ENCODE measurements around the gene C22orf23.
"Not testable (repeated sequence)": the region's sequence is repeated elsewhere in the genome, so short reads cannot be mapped to it uniquely, and the experiment has no call there.

Gene C22orf23

GRCh38 chr22:37976547-37976946 lies 23.1 kb upstream of the C22orf23 start:
- Histone ChIP-seq H3K36me3 (ENCODE audit: low read length) (no peaks in the 10 kb centered on the region), H3K4me3 (ENCODE audit: insufficient read depth, low read length, poor library complexity, severe bottlenecking) (no peak overlapping the region), H3F3A (ENCODE audit: insufficient read depth) (no peaks in the 10 kb centered on the region), H3K27ac (ENCODE audit: low read depth, low read length) (no peak overlapping the region), H4K20me1 (ENCODE audit: low read depth, low read length) (no peaks in the 10 kb centered on the region), H3K4me2 (ENCODE audit: low read depth, low read length, poor library complexity, severe bottlenecking) (no peak overlapping the region), H3K9me2 (replicated peaks; ENCODE audit: insufficient read depth, low read length) (no peaks in the 10 kb centered on the region), H2AFZ (ENCODE audit: low read depth, low read length, severe bottlenecking) (no peak overlapping the region), H3K9ac (ENCODE audit: low read length) (no peak overlapping the region), H3K27me3 (ENCODE audit: low read length) (no peaks in the 10 kb centered on the region), H3K9me3 (ENCODE audit: insufficient read depth, low read length) (no peaks in the 10 kb centered on the region), H3K79me2 (ENCODE audit: insufficient read depth, low read length) (no peaks in the 10 kb centered on the region)
- no peak for TF ChIP-seq EZH2phosphoT487 (conservative IDR thresholded peaks at IDR 0.05; ENCODE audit: low read length)
- TF ChIP-seq CTCF (IDR thresholded peaks at IDR 0.05; ENCODE audit: insufficient read depth, low read length, poor library complexity, severe bottlenecking), result no peak

- H3K9ac ChIP-seq (ENCODE audit: low read length); H3K36me3 ChIP-seq (ENCODE audit: low read length): not testable (repeated sequence)
Observed at GRCh38 chr22:37976022-37976421, 22.6 kb upstream of the C22orf23 start.

GRCh38 chr22:37975153-37975552 lies 21.8 kb upstream of the C22orf23 start:
- H3K4me2 ChIP-seq (ENCODE audit: low read depth, low read length, poor library complexity, severe bottlenecking), result no peak overlapping the region
- H3K4me3 ChIP-seq (ENCODE audit: insufficient read depth, low read length, poor library complexity, severe bottlenecking), result no peak overlapping the region

More at GRCh38 chr22:37976022-37976421, 22.6 kb upstream of the C22orf23 start:
- not testable (repeated sequence) for H3K9me2 ChIP-seq (replicated peaks; ENCODE audit: insufficient read depth, low read length); H3K4me3 ChIP-seq (ENCODE audit: insufficient read depth, low read length, poor library complexity, severe bottlenecking); H3K4me2 ChIP-seq (ENCODE audit: low read depth, low read length, poor library complexity, severe bottlenecking); H4K20me1 ChIP-seq (ENCODE audit: low read depth, low read length); H3K9me3 ChIP-seq (ENCODE audit: insufficient read depth, low read length); H3K27ac ChIP-seq (ENCODE audit: low read depth, low read length); H3K27me3 ChIP-seq (ENCODE audit: low read length); H2AFZ ChIP-seq (ENCODE audit: low read depth, low read length, severe bottlenecking); H3F3A ChIP-seq (ENCODE audit: insufficient read depth); H3K79me2 ChIP-seq (ENCODE audit: insufficient read depth, low read length)

More at GRCh38 chr22:37975153-37975552, 21.8 kb upstream of the C22orf23 start:
- no peaks in the 10 kb centered on the region for H3F3A ChIP-seq (ENCODE audit: insufficient read depth)
- H3K27ac ChIP-seq (ENCODE audit: low read depth, low read length), result no peak overlapping the region
- H3K36me3 ChIP-seq (ENCODE audit: low read length), result no peaks in the 10 kb centered on the region
- H3K27me3 ChIP-seq (ENCODE audit: low read length), result no peaks in the 10 kb centered on the region
- no peak overlapping the region for H3K9ac ChIP-seq (ENCODE audit: low read length)
- no peak for TF ChIP-seq CTCF (IDR thresholded peaks at IDR 0.05; ENCODE audit: insufficient read depth, low read length, poor library complexity, severe bottlenecking)
- no peak for TF ChIP-seq EZH2phosphoT487 (conservative IDR thresholded peaks at IDR 0.05; ENCODE audit: low read length)
- no peaks in the 10 kb centered on the region for H3K9me2 ChIP-seq (replicated peaks; ENCODE audit: insufficient read depth, low read length)
- no peaks in the 10 kb centered on the region for H3K79me2 ChIP-seq (ENCODE audit: insufficient read depth, low read length)
- H4K20me1 ChIP-seq (ENCODE audit: low read depth, low read length), result no peaks in the 10 kb centered on the region
- no peaks in the 10 kb centered on the region for H3K9me3 ChIP-seq (ENCODE audit: insufficient read depth, low read length)
- no peak overlapping the region for H2AFZ ChIP-seq (ENCODE audit: low read depth, low read length, severe bottlenecking)
